K562 (cell line): Measurements from ENCODE around the gene PPP1R10. TPM values are rescaled to one million over a fixed set of nuclear protein-coding genes. Genes with fewer than 3 reads are reported as not detected.

Source experiments
- AFF4 ChIP-seq: sonication (generic); formaldehyde crosslinking; IDR thresholded peaks from 2 replicates; pipeline ENCODE4 v1.8.0; 2023; ENCODE audit warnings: mild to moderate bottlenecking, missing genetic modification reagents
- RBM22 ChIP-seq: fragments of 200-400 bp; formaldehyde crosslinking; IDR thresholded peaks from 2 replicates; pipeline ENCODE4 v1.6.1; 2018; ENCODE audit warnings: low read length, low read depth; ENCODE audit not compliant: poor library complexity, severe bottlenecking
- ZNF277 ChIP-seq: fragments of 250-450 bp; sonication (Bioruptor Pico); IDR thresholded peaks from 2 replicates; pipeline ENCODE4 v1.8.0; 2022; ENCODE audit warnings: inconsistent platforms, mild to moderate bottlenecking, moderate library complexity, borderline replicate concordance
- ZNF318 ChIP-seq, 2 experiments: fragments of 450-650 bp; IDR thresholded peaks; 2 replicates each; pipeline ENCODE4 v1.6.1; 2016; ENCODE audit warnings: mild to moderate bottlenecking in 2 of 2, borderline replicate concordance in 1 of 2, low read depth in 1 of 2, moderate library complexity in 1 of 2
- polyA plus RNA-seq, 8 experiments: library from polyadenylated mRNA; depleted of rRNA in 4 of 8; stranded (reverse) in 5 of 8; unstranded in 3 of 8; fragments of >200 nt; fragmentation: Nextera tagmentation in 2 of 8; fragmentation: Illumina TruSeq in 1 of 8; extraction: Ambion mirVana in 2 of 8; extraction: Trizol in 1 of 8; gene quantifications; 2 replicates each; pipeline versions ENCODE4 v1.2.1 to v1.2.3, GENCODE V29; 2011 to 2014; ENCODE audit warnings: inconsistent platforms in 1 of 8, missing spikeins in 1 of 8
- total RNA-seq, 7 experiments: library from RNA; depleted of rRNA in 6 of 7; stranded (reverse); fragments of >200 nt in 6 of 7; fragmentation: Illumina TruSeq in 2 of 7; extraction: Trizol in 2 of 7; gene quantifications; 2 replicates each; pipeline versions ENCODE4 v1.2.1 to v1.2.3, GENCODE V29; 2011 to 2021; ENCODE audit warnings: low replicate concordance in 1 of 7
- TF ChIP-seq, protein P1 (sequence below): fragments of 250-450 bp; sonication (Bioruptor Pico); IDR thresholded peaks from 2 replicates; pipeline ENCODE4 v1.8.0; 2022; ENCODE audit warnings: inconsistent platforms
- TF ChIP-seq, protein P2 (sequence below): sonication (generic); formaldehyde crosslinking; IDR thresholded peaks from 2 replicates; pipeline ENCODE4 v1.8.0; 2022; ENCODE audit warnings: mild to moderate bottlenecking, low read depth, missing genetic modification reagents

PPP1R10 gene
- total and polyA plus RNA-seq, 9 of the 15 experiments (the other 6 are each of a cell fraction or from before 2014, with no cell fraction given) = 14.1 to 65.5 (median 32.6) TPM

- TF ChIP-seq ZNF318 (IDR thresholded peaks at IDR 0.05; ENCODE audit: borderline replicate concordance in 1 of 2, low read depth in 1 of 2) = peak in 1 of 2 experiments; percentile 57; a peak in 1 of 4 replicates
- no peak for TF ChIP-seq AFF4 (CRISPR knock-in tag)
- TF ChIP-seq, protein P1, sequence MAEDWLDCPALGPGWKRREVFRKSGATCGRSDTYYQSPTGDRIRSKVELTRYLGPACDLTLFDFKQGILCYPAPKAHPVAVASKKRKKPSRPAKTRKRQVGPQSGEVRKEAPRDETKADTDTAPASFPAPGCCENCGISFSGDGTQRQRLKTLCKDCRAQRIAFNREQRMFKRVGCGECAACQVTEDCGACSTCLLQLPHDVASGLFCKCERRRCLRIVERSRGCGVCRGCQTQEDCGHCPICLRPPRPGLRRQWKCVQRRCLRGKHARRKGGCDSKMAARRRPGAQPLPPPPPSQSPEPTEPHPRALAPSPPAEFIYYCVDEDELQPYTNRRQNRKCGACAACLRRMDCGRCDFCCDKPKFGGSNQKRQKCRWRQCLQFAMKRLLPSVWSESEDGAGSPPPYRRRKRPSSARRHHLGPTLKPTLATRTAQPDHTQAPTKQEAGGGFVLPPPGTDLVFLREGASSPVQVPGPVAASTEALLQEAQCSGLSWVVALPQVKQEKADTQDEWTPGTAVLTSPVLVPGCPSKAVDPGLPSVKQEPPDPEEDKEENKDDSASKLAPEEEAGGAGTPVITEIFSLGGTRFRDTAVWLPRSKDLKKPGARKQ (CRISPR knock-in tag) = no peak
- no peak for TF ChIP-seq RBM22
- no peak for TF ChIP-seq ZNF277 (CRISPR knock-in tag)
- TF ChIP-seq, protein P2, sequence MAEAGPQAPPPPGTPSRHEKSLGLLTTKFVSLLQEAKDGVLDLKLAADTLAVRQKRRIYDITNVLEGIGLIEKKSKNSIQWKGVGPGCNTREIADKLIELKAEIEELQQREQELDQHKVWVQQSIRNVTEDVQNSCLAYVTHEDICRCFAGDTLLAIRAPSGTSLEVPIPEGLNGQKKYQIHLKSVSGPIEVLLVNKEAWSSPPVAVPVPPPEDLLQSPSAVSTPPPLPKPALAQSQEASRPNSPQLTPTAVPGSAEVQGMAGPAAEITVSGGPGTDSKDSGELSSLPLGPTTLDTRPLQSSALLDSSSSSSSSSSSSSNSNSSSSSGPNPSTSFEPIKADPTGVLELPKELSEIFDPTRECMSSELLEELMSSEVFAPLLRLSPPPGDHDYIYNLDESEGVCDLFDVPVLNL = no peak
Observed at GRCh38 chr6:30617565-30618269, 674 bp upstream of the PPP1R10 start, which contains the start of gene MRPS18B (continued).
